Activated T-helper 2 cell treated with anti-CD3 and anti-CD28 coated beads, Interferon-gamma antibody, Interleukin-2, Interleukin-4, amounts not matched to agents 10 μg/mL and 5 μg/mL and 100 μg/mL, durations not matched to agents 14 hours and 24 hours and 36 hours (primary cell): Measurements from ENCODE around the gene WDR18. TPM values are rescaled to one million over a fixed set of nuclear protein-coding genes. Genes with fewer than 3 reads are reported as not detected.
"Not testable (repeated sequence)": the region's sequence is repeated elsewhere in the genome, so short reads cannot be mapped to it uniquely, and the experiment has no call there.

Experiments used
- DNase-seq: peaks from one replicate; pipeline ENCODE4 v3.0.0; 2021; ENCODE audit warnings: low spot score
- H3K27ac Mint-ChIP-seq: one replicate; pipeline ENCODE4 v1.8.0; 2021; ENCODE audit warnings: mixed read lengths
- H3K27me3 Mint-ChIP-seq: one replicate; pipeline ENCODE4 v1.8.0; 2021; ENCODE audit warnings: low read depth, mixed read lengths
- H3K36me3 Mint-ChIP-seq: one replicate; pipeline ENCODE4 v1.8.0; 2021; ENCODE audit warnings: low read depth, mixed read lengths
- H3K4me1 Mint-ChIP-seq: one replicate; pipeline ENCODE4 v1.8.0; 2021; ENCODE audit warnings: low read depth, mixed read lengths
- H3K4me3 Mint-ChIP-seq: one replicate; pipeline ENCODE4 v1.8.0; 2021; ENCODE audit warnings: low read depth, mild to moderate bottlenecking, moderate library complexity, mixed read lengths
- H3K9me3 Mint-ChIP-seq: one replicate; pipeline ENCODE4 v1.8.0; 2021; ENCODE audit warnings: mixed read lengths
- intact Hi-C: fragments of 100-400 bp; cut with micrococcal nuclease; formaldehyde crosslinking; loops from one replicate; pipeline ENCODE4 v1.15.1; 2023
- total RNA-seq: library from RNA; stranded (reverse); gene quantifications from 2 replicates; pipeline ENCODE4 v1.2.3, GENCODE V29; 2022

Gene WDR18
- total RNA-seq, 1 donor from 2014 or later = 94.9 TPM

DNA sequence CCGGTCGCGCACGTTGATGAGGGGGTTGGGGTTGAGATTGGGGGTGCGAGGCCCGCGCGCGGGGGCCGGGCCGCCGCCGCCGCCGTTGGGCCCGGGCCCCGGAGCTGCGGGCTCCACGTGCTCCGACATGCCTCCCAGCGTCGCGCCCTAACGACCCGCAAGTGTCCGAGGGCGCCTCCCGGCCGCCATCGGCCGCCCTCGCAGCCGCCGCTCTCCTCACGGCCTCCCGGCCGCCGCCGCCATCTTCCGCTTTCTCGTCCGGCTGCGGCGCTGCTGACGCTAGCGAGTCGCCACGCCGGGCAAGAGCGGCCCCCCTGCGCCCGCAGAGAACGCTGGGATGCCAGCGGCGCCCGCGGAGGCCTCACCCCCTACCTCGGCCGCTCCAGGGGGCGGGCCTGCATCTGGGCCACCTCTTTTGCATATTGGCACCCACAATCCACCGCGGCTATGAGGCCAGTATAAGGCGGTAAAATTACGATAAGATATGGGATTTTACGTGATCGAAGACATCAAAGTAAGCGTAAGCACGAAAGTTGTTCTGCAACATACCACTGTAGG is 36.8 kb downstream of the WDR18 start, which contains the start of gene TMEM259:
Gene TMEM259 (minus strand): TSS at position 256 of the 558 bp plus-strand sequence. CDS start 127 bp downstream, at position 129.
- H3K27me3 Mint-ChIP-seq = no peaks in the 10 kb centered on the region
- intact Hi-C loops = loop anchor here (1.0 to 2.0 kb wide), 3 partner anchors 18 to 224 kb away; partner anchors contain the start of genes PTBP1 and WDR18
- H3K27ac Mint-ChIP-seq = peak within 1 kb of the TSS; percentile 100
- DNase-seq = peak; percentile 94
- no peaks in the 10 kb centered on the region for H3K9me3 Mint-ChIP-seq
- H3K4me1 Mint-ChIP-seq = peaks cover 20% of the 10 kb centered on the region
- peak within 1 kb of the TSS; percentile 91 for H3K4me3 Mint-ChIP-seq
- peaks cover 9% of the 10 kb centered on the region for H3K36me3 Mint-ChIP-seq

DNA sequence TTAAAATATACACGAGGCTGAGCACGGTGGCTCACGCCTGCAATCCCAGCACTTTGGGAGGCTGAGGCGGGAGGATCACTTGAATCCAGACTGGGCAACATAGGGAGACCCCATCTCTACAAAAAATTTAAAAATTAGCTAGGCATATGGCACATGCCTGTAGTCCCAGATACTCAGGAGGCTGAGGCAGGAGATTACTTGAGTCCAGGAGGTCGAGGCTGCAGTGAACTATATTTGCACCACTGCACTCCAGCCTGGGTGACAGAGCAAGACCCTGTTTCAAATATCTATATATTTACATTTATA is 39.7 kb downstream of the WDR18 start:
- DNase-seq, H3K9me3 Mint-ChIP-seq, H3K4me3 Mint-ChIP-seq, intact Hi-C loops, H3K27ac Mint-ChIP-seq, H3K27me3 Mint-ChIP-seq: not testable (repeated sequence)
- Mint-ChIP-seq H3K36me3 (peaks cover 11% of the 10 kb centered on the region), H3K4me1 (peaks cover 11% of the 10 kb centered on the region)

DNA sequence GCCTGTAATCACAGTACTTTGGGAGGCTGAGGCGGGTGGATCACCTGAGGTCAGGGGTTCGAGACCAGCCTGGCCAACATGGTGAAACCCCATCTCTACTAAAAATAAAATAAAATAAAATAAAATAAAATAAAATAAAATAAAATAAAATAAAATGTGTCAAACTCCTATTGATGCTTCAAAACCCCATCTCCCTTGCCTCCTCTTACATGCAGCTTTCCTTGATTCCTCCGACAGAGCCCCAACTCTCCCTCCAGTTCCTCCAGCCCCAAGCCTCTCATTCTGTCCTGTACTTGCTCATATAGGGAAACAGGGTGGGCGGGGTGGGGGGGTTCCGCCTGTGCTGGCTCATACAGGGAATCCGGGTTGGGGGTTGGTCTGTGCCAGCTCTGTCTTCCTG is 40.9 kb downstream of the WDR18 start:
- H3K9me3 Mint-ChIP-seq, H3K4me3 Mint-ChIP-seq, H3K27me3 Mint-ChIP-seq, DNase-seq, H3K27ac Mint-ChIP-seq: not testable (repeated sequence)
- intact Hi-C loops = loop anchor here (5.0 kb wide), 2 partner anchors 42 to 167 kb away; partner anchors contain the start of gene ARHGAP45
- Mint-ChIP-seq H3K36me3 (peaks cover 11% of the 10 kb centered on the region), H3K4me1 (peaks cover 16% of the 10 kb centered on the region)

DNA sequence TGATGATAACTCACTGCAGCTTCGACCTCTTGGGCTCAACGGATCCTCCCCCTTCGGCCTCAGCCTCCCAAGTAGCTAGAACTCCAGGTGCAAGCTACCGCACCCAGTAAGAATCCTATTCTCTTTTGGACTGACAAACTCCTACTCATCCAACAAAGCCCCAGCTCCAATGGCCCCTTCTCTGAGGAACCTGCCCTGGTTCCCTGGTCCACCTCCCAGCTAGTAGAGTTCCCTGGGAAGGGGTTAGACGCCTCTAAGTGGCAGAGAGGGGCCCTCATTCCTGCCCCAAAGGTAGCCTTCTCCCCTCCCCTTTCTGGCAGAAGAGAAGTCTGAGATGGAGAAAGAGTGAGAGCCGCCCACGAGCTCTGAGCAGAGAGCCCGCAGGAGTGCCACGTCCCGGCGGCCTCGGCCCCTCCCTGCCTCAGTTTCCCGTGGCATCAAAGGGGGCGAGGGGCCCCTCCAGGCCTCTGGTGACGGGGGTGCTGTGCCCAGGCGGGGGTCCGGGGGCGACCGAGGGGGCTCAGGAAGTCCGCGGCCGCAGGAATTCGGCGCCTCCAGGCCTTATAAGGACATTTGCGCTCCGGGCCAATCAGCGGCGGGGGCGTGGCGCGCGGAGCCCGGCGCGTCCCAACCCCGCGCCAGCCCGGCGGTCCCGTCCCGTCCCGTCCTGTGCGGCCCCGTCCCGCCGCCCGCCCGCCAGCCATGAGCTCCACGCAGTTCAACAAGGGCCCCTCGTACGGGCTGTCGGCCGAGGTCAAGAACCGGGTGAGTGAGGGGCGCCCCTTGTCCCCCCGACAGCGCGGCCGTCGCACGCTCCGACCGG is 42.0 kb downstream of the WDR18 start, which contains the start of gene CNN2:
Gene CNN2 (plus strand): TSS at position 649 of the 823 bp plus-strand sequence. CDS start 54 bp downstream, at position 703.
- intact Hi-C loops = loop anchor here (2.0 to 5.0 kb wide), 3 partner anchors 41 to 166 kb away; partner anchors contain the start of genes ARHGAP45 and GPX4
- peaks cover 17% of the 10 kb centered on the region for H3K36me3 Mint-ChIP-seq
- peak within 1 kb of the TSS; percentile 83 for H3K27ac Mint-ChIP-seq
- peak within 1 kb of the TSS; percentile 93 for H3K4me3 Mint-ChIP-seq
- no peaks in the 10 kb centered on the region for H3K27me3 Mint-ChIP-seq
- peak; percentile 72 for DNase-seq
- H3K9me3 Mint-ChIP-seq = no peaks in the 10 kb centered on the region
- peaks cover 23% of the 10 kb centered on the region for H3K4me1 Mint-ChIP-seq

DNA sequence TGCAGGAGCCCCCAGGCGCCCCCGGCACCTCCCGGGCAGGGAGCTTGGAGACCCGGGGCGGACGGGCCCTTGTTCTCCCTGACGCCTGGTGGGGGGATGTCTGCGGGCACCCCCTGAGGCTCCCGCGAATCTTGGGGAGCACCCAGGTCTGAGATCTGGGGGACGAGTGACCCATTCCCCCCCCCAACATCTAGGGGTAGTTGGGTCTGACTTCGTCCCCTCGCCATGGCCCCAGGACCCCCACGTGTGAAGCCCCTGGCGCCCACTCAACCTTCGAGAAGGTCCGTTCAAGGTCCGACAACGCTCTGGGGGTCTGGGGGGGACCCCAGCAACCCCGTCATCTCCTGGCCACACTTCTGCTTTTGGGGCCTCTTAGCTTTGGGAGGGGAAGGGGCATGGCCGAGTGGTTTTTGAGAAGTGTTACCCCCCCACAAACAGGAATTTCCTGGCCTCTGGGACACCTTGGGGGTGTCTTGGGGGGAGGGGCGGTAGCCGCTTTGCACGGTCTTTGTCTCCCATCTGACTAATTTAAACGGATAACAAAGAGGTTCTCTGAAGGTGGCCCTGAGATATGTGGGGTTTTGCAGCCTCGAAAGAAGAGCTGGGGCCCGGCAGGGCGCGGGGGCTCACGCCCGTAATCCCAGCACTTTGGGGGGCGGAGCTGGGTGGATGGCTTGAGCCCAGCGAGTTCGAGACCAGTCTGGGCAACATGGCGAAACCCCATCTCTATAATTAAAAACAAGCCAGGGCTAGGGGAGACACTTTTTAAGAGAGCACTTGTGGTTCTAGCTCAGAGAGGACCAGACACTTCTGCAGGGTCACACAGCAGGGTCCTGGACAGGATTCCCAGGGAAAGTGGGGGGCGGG is 42.9 kb downstream of the WDR18 start:
- peaks cover 17% of the 10 kb centered on the region for H3K4me1 Mint-ChIP-seq
- H3K27me3 Mint-ChIP-seq = no peaks in the 10 kb centered on the region
- H3K36me3 Mint-ChIP-seq = peaks cover 17% of the 10 kb centered on the region
- peak overlapping the region; percentile 83 for H3K27ac Mint-ChIP-seq
- peak overlapping the region; percentile 93 for H3K4me3 Mint-ChIP-seq
- intact Hi-C loops = loop anchor here (2.0 to 5.0 kb wide), 3 partner anchors 40 to 165 kb away; partner anchors contain the start of genes ARHGAP45 and GPX4
- no peaks in the 10 kb centered on the region for H3K9me3 Mint-ChIP-seq
- no peak for DNase-seq

DNA sequence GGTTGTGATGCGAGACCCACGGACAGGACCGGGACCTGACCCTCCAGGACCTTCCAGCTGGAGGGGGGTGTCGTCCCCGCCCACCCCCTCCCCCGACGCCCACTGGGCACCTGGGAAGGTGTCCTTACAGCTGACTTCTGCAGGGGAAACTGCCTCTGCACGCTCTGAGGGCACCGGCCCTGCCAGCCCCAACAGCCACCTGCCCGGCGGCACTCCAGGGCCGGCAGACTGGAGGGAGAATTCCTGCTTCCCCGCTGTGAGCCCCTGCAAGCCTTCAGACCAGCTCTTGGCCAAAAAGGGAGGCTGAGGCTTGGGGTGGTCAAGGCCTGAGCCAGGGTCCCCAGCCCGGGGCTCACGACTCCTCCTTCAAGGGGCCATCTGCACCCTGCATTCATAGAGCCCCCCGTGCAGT is 43.5 kb downstream of the WDR18 start:
- Mint-ChIP-seq H3K27ac (peak overlapping the region; percentile 70), H3K9me3 (no peaks in the 10 kb centered on the region), H3K4me3 (peak overlapping the region; percentile 93), H3K4me1 (peaks cover 22% of the 10 kb centered on the region), H3K27me3 (no peaks in the 10 kb centered on the region), H3K36me3 (peaks cover 23% of the 10 kb centered on the region)
- intact Hi-C loops = loop anchor here (1.0 to 5.0 kb wide), 4 partner anchors 13 to 165 kb away; partner anchors contain the start of genes ABCA7, ARHGAP45 and GPX4
- no peak for DNase-seq

DNA sequence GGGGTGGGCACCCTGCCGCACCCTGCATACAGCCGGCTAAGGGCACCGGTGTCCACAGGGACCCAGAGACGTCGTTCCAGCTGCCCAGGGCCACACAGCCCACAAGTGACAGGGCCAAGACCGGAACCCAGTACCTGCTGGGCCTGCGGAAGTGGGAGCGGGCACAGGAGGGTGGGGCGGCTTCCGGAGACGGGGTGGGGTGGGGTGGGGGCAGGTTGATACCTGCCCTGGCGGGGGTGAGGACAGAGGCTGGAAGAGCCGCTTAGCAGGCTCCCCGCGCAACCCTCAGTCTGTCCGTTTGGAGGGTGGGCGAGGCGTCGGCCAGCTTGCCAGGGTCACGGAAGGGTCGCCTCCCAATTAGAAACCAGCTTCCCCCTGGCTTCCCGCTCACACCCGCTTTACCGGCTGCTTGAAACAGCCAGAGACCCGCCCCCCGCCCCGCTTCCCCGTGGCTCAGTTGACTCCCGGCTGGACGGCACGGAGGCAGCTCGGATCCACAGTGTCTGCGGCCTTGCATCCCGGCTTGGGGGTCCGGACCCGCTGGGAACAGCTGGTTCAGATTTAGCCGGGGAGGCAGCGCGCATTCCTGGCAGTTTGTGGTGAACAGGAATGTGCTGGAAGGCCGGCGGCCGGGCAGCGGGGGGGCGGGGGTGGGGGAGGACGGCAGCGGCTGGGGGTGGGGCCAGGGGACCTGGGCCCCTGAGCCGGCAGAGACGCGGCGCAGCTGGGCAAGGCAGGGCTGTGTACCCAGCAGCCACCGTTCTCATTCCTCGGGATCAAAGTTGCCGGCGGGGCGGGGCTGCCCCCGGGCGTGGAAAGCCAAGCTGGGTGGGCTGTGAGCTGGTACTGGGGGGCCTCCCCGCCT is 44.1 kb downstream of the WDR18 start:
- peaks cover 22% of the 10 kb centered on the region for H3K4me1 Mint-ChIP-seq
- H3K9me3 Mint-ChIP-seq = no peaks in the 10 kb centered on the region
- intact Hi-C loops = loop anchor here (1.0 to 5.0 kb wide), 3 partner anchors 12 to 164 kb away; partner anchors contain the start of genes ABCA7 and ARHGAP45
- DNase-seq = peak; percentile 64
- H3K4me3 Mint-ChIP-seq = peak overlapping the region; percentile 93
- peaks cover 30% of the 10 kb centered on the region for H3K36me3 Mint-ChIP-seq
- H3K27me3 Mint-ChIP-seq = no peaks in the 10 kb centered on the region
- peak overlapping the region; percentile 70 for H3K27ac Mint-ChIP-seq

DNA sequence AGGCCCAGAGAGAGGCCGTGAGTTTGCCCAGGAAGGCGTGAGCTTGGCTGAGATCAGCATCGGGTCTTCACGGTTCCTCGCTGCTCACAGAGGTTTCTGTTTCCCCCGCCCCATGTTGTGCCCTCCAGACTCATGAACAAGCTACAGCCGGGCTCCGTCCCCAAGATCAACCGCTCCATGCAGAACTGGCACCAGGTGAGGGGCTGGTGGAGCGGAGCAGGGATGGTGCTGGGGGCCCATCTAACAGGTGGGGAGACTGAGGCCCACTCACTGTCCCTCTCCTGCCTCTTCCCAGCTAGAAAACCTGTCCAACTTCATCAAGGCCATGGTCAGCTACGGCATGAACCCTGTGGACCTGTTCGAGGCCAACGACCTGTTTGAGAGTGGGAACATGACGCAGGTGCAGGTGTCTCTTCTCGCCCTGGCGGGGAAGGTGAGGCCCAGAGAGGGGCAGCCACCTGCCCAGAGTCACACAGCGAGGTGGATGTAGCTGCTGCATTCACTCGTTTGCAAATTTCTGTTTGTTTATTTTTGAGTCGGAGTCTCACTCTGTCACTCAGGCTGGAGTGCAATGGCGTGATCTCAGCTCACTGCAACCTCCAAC is 48.2 kb downstream of the WDR18 start:
- Mint-ChIP-seq H3K27ac (no peak overlapping the region), H3K27me3 (no peaks in the 10 kb centered on the region), H3K36me3 (peaks cover 54% of the 10 kb centered on the region), H3K4me1 (peaks cover 26% of the 10 kb centered on the region), H3K4me3 (no peak overlapping the region), H3K9me3 (no peaks in the 10 kb centered on the region)
- intact Hi-C loops = no loop called here
- DNase-seq = no peak

DNA sequence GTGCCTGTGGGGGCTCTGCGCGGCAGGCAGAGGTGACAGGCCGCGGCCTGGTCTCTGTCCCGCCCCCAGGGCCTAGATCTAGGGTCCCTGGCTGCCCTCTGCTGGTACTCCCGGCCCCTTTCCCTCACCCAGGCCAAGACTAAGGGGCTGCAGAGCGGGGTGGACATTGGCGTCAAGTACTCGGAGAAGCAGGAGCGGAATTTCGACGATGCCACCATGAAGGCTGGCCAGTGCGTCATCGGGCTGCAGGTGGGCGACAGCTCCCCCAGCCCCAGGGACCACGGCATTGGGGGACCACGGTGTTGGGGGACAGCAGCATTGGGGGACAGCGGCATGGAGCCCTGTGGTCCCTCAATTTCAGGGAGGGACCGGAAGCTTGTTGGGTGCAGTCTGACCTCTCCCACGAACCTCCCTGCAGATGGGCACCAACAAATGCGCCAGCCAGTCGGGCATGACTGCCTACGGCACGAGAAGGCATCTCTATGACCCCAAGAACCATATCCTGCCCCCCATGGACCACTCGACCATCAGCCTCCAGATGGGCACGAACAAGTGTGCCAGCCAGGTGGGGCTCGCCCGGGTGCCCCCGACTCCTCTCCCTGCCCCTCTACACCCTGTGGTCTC is 52.0 kb downstream of the WDR18 start:
- Mint-ChIP-seq H3K9me3 (no peaks in the 10 kb centered on the region), H3K4me1 (peaks cover 39% of the 10 kb centered on the region), H3K4me3 (no peak overlapping the region), H3K27ac (no peak overlapping the region), H3K36me3 (peaks cover 62% of the 10 kb centered on the region), H3K27me3 (no peaks in the 10 kb centered on the region)
- no peak for DNase-seq
- intact Hi-C loops = no loop called here

DNA sequence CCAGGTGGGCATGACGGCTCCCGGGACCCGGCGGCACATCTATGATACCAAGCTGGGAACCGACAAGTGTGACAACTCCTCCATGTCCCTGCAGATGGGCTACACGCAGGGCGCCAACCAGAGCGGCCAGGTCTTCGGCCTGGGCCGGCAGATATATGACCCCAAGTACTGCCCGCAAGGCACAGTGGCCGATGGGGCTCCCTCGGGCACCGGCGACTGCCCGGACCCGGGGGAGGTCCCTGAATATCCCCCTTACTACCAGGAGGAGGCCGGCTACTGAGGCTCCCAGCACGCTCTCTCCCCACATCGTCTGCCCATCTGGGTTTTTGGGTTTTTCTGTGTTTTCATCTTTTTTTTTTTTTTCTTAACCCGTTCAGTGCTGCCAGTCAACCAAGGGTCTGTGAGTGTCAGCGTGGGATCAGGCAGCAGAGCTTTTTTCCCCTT is 53.5 kb downstream of the WDR18 start:
- H3K4me1 Mint-ChIP-seq = peaks cover 38% of the 10 kb centered on the region
- no peak for DNase-seq
- peaks cover 56% of the 10 kb centered on the region for H3K36me3 Mint-ChIP-seq
- intact Hi-C loops = loop anchor here (2.0 kb wide), 3 partner anchors 17 to 203 kb away; partner anchors contain the start of genes ATP5F1D, RNU6-2 and TMEM259
- H3K27ac Mint-ChIP-seq = peak overlapping the region; percentile 68
- H3K9me3 Mint-ChIP-seq = no peaks in the 10 kb centered on the region
- no peaks in the 10 kb centered on the region for H3K27me3 Mint-ChIP-seq
- H3K4me3 Mint-ChIP-seq = peak overlapping the region; percentile 58
